ENCODE measurements around the gene AIFM2. TPM values are rescaled to one million over a fixed set of nuclear protein-coding genes. Genes with fewer than 3 reads are reported as not detected.

Gene AIFM2
- total and polyA plus RNA-seq, 4 donors = 3.6 to 19.1 (median 15.5) TPM

DNA sequence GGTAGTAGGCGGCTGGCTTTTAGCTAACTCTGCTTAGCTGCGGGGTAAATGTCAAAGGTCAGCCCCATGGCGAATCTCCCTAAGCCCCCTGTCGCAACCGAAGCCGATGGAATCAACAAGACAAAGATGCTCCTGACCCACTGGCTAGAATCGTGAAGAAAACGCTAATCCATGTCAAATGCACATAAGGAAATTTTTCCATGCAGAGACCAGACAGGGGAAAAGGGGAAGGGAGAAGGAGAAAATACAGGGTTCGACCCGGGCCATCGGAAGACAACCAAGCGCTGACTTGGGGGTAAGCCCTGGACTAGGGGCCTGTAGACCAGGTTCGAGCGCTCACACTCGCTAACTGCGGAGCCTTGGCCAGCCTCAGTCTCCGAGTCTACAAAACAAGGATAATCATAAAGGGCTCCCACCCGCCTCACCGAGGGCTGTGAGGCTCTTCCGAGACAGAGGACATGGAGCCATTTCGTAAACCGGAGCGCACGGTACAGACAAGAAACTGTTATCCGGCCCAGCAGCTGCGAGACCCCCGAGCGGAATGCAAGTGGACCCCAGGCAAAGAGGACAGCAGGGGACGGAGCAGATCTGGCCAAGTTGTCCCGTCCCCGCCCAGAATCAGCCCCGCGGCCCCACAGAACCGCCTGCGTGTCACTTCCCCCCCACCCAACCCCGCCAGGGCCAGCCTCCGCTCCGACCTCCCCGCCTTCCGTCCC lies 37.2 kb upstream of the AIFM2 start:
- H3K4me1 ChIP-seq (ENCODE audit: control insufficient read depth in 5 of 5, insufficient read depth in 5 of 5, low read length in 5 of 5) = peaks cover 0 to 12% (median 3%) of the 10 kb centered on the region in 5 donors
- H3K36me3 ChIP-seq (ENCODE audit: control insufficient read depth in 4 of 4, insufficient read depth in 4 of 4, low read length in 4 of 4) = peaks cover 0 to 9% (median 4%) of the 10 kb centered on the region in 4 donors
- peak overlapping the region; percentile 88 for H3K4me3 ChIP-seq
- H3K9me3 ChIP-seq (ENCODE audit: control insufficient read depth in 4 of 4, insufficient read depth in 3 of 4, low read length in 3 of 4) = no peaks in the 10 kb centered on the region
- TF ChIP-seq, protein P1, sequence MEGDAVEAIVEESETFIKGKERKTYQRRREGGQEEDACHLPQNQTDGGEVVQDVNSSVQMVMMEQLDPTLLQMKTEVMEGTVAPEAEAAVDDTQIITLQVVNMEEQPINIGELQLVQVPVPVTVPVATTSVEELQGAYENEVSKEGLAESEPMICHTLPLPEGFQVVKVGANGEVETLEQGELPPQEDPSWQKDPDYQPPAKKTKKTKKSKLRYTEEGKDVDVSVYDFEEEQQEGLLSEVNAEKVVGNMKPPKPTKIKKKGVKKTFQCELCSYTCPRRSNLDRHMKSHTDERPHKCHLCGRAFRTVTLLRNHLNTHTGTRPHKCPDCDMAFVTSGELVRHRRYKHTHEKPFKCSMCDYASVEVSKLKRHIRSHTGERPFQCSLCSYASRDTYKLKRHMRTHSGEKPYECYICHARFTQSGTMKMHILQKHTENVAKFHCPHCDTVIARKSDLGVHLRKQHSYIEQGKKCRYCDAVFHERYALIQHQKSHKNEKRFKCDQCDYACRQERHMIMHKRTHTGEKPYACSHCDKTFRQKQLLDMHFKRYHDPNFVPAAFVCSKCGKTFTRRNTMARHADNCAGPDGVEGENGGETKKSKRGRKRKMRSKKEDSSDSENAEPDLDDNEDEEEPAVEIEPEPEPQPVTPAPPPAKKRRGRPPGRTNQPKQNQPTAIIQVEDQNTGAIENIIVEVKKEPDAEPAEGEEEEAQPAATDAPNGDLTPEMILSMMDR (IDR thresholded peaks at IDR 0.05; ENCODE audit: control extremely low read depth, extremely low read depth) = no peak
- H3K27ac ChIP-seq (ENCODE audit: low read depth in 1 of 2, low read length in 1 of 2) = peak overlapping the region; percentile 76 to 90
- WGBS, 2 donors = 1 to 2% methylated on average over 40 of the region's 40 CpGs
- H3K9ac ChIP-seq (ENCODE audit: insufficient read depth in 1 of 2, low read length in 2 of 2) = peak overlapping the region; percentile 98
- no peaks in the 10 kb centered on the region for H3K27me3 ChIP-seq (ENCODE audit: control insufficient read depth in 3 of 3, insufficient read depth in 3 of 3, low read length in 2 of 3)
- peak in 1 of 3 donors; percentile 29 for DNase-seq
- peak; percentile 8 for ATAC-seq (ENCODE audit: insufficient read depth, low FRiP score)

- no peak for ATAC-seq (ENCODE audit: insufficient read depth, low FRiP score)
- Histone ChIP-seq H3K9me3 (ENCODE audit: control insufficient read depth in 4 of 4, insufficient read depth in 3 of 4, low read length in 3 of 4) (no peaks in the 10 kb centered on the region), H3K4me3 (no peak overlapping the region), H3K36me3 (ENCODE audit: control insufficient read depth in 4 of 4, insufficient read depth in 4 of 4, low read length in 4 of 4) (peaks cover 0 to 9% (median 4%) of the 10 kb centered on the region in 4 donors), H3K4me1 (ENCODE audit: control insufficient read depth in 5 of 5, insufficient read depth in 5 of 5, low read length in 5 of 5) (peaks cover 0 to 12% (median 3%) of the 10 kb centered on the region in 5 donors), H3K27me3 (ENCODE audit: control insufficient read depth in 3 of 3, insufficient read depth in 3 of 3, low read length in 2 of 3) (no peaks in the 10 kb centered on the region), H3K27ac (ENCODE audit: low read depth in 1 of 2, low read length in 1 of 2) (no peak overlapping the region), H3K9ac (ENCODE audit: insufficient read depth in 1 of 2, low read length in 2 of 2) (peak overlapping the region in 1 of 2 donors; percentile 98)
- 16 to 17% methylated on average over 2 of the region's 2 CpGs for WGBS, 2 donors
- no peak for DNase-seq
- TF ChIP-seq, protein P1 (IDR thresholded peaks at IDR 0.05; ENCODE audit: control extremely low read depth, extremely low read depth) = no peak
These were observed 36.4 kb upstream of the AIFM2 start for GRCh38 chr10:70169011-70169410.

DNA sequence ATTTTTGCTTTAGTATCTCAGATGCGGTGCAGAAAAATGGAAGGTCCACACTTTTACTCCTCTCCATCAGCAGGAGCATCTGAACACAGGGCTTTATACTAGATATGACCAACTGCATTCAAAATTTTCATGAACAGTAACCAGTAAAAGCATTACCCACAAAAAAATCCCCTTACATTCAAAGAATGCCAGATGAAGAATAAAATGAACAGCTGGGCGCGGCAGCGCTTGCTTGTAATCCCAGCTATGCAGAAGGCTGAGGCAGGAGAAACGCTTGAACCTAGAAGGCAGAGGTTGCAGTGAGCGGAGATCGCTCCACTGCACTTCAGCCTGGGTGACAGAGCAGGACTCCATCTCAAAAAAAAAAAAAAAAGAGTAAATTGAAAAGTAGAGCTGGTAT lies 34.6 kb upstream of the AIFM2 start:
- Histone ChIP-seq H3K4me3 (no peak overlapping the region), H3K9ac (ENCODE audit: insufficient read depth in 1 of 2, low read length in 2 of 2) (no peak overlapping the region), H3K27ac (ENCODE audit: low read depth in 1 of 2, low read length in 1 of 2) (no peak overlapping the region), H3K27me3 (ENCODE audit: control insufficient read depth in 3 of 3, insufficient read depth in 3 of 3, low read length in 2 of 3) (no peaks in the 10 kb centered on the region), H3K9me3 (ENCODE audit: control insufficient read depth in 4 of 4, insufficient read depth in 3 of 4, low read length in 3 of 4) (no peaks in the 10 kb centered on the region), H3K36me3 (ENCODE audit: control insufficient read depth in 4 of 4, insufficient read depth in 4 of 4, low read length in 4 of 4) (peaks cover 0 to 9% (median 4%) of the 10 kb centered on the region in 4 donors), H3K4me1 (ENCODE audit: control insufficient read depth in 5 of 5, insufficient read depth in 5 of 5, low read length in 5 of 5) (peaks cover 0 to 21% (median 3%) of the 10 kb centered on the region in 5 donors)
- WGBS, 2 donors = 86 to 94% methylated on average over 7 of the region's 7 CpGs
- no peak for DNase-seq
- no peak for ATAC-seq (ENCODE audit: insufficient read depth, low FRiP score)
- TF ChIP-seq, protein P1 (IDR thresholded peaks at IDR 0.05; ENCODE audit: control extremely low read depth, extremely low read depth) = no peak

All from lung (tissue), 12 donors.